A673 (cell line): ENCODE data around the gene ZNF496.

ENCODE experiments used
- EZH2 ChIP-seq: fragments of 200-600 bp; sonication (generic); IDR thresholded peaks from 2 replicates; pipeline ENCODE4 v1.6.1; 2017; ENCODE audit warnings: borderline replicate concordance, low read depth, mild to moderate bottlenecking, mixed read lengths, antibody characterized with exemption, low read length; ENCODE audit not compliant: poor library complexity, severe bottlenecking
- TF ChIP-seq, protein P1 (sequence below): fragments of 300-800, 200-600 bp; sonication (generic); conservative IDR thresholded peaks from 2 replicates; pipeline ENCODE4 v1.5.1; 2017; ENCODE audit warnings: low read depth, mild to moderate bottlenecking, antibody characterized with exemption, low read length, moderate library complexity, mixed read lengths

- TF ChIP-seq EZH2: no peak
- TF ChIP-seq, protein P1, sequence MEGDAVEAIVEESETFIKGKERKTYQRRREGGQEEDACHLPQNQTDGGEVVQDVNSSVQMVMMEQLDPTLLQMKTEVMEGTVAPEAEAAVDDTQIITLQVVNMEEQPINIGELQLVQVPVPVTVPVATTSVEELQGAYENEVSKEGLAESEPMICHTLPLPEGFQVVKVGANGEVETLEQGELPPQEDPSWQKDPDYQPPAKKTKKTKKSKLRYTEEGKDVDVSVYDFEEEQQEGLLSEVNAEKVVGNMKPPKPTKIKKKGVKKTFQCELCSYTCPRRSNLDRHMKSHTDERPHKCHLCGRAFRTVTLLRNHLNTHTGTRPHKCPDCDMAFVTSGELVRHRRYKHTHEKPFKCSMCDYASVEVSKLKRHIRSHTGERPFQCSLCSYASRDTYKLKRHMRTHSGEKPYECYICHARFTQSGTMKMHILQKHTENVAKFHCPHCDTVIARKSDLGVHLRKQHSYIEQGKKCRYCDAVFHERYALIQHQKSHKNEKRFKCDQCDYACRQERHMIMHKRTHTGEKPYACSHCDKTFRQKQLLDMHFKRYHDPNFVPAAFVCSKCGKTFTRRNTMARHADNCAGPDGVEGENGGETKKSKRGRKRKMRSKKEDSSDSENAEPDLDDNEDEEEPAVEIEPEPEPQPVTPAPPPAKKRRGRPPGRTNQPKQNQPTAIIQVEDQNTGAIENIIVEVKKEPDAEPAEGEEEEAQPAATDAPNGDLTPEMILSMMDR: no peak
These were observed 36.4 kb downstream of the ZNF496 start for GRCh38 chr1:247295274-247295684.
